Activated CD4-positive, alpha-beta T cell treated with anti-CD3 and anti-CD28 coated beads for 36 hours (primary cell): ENCODE results near the gene INF2. TPM values are rescaled to one million over a fixed set of nuclear protein-coding genes. Genes with fewer than 3 reads are reported as not detected.

Source experiments
- ATAC-seq: fragments of 200-7000 bp; cut with Tn5 transposase; one replicate; pipeline ENCODE4 v1.10.0; 2021; ENCODE audit warnings: mild to moderate bottlenecking, moderate library complexity
- CTCF ChIA-PET: fragments of 350-600 bp; sonication (Branson Sonifier 250); formaldehyde crosslinking; loops from one replicate; lab custom pipeline; 2021; ENCODE audit warnings: antibody characterized with exemption; lab: Charles Lee
- POLR2A ChIA-PET: fragments of 350-600 bp; sonication (Branson Sonifier 250); formaldehyde crosslinking; loops from one replicate; lab custom pipeline; 2021; ENCODE audit warnings: antibody characterized with exemption, inconsistent platforms; lab: Charles Lee
- DNase-seq: peaks from one replicate; pipeline ENCODE4 v3.0.0-alpha.2; 2020
- H3K27ac Mint-ChIP-seq: one replicate; pipeline ENCODE4 v1.8.0; 2021; ENCODE audit warnings: mixed read lengths
- H3K27me3 Mint-ChIP-seq: one replicate; pipeline ENCODE4 v1.8.0; 2021; ENCODE audit warnings: mixed read lengths
- H3K36me3 Mint-ChIP-seq: one replicate; pipeline ENCODE4 v1.8.0; 2021; ENCODE audit warnings: low read depth, mixed read lengths
- H3K4me1 Mint-ChIP-seq: one replicate; pipeline ENCODE4 v1.8.0; 2021; ENCODE audit warnings: mixed read lengths
- H3K4me3 Mint-ChIP-seq: one replicate; pipeline ENCODE4 v1.8.0; 2021; ENCODE audit warnings: mild to moderate bottlenecking, moderate library complexity, mixed read lengths
- H3K9me3 Mint-ChIP-seq: one replicate; pipeline ENCODE4 v1.8.0; 2021; ENCODE audit warnings: low read depth, mixed read lengths
- intact Hi-C, 2 experiments: fragments of 100-400 bp; cut with DNase I in 1 of 2; cut with micrococcal nuclease in 1 of 2; formaldehyde crosslinking; loops; one replicate each; pipeline versions ENCODE4 v1.14.2 to v1.15.1; 2022 to 2024; cut with DNase I, micrococcal nuclease
- total RNA-seq, 2 experiments: library from RNA; stranded (reverse); gene quantifications; one replicate each; pipeline ENCODE4 v1.2.3, GENCODE V29; 2021

INF2 gene
- total RNA-seq, 2 experiments from 2014 or later = 60.8 to 66.0 TPM

DNA sequence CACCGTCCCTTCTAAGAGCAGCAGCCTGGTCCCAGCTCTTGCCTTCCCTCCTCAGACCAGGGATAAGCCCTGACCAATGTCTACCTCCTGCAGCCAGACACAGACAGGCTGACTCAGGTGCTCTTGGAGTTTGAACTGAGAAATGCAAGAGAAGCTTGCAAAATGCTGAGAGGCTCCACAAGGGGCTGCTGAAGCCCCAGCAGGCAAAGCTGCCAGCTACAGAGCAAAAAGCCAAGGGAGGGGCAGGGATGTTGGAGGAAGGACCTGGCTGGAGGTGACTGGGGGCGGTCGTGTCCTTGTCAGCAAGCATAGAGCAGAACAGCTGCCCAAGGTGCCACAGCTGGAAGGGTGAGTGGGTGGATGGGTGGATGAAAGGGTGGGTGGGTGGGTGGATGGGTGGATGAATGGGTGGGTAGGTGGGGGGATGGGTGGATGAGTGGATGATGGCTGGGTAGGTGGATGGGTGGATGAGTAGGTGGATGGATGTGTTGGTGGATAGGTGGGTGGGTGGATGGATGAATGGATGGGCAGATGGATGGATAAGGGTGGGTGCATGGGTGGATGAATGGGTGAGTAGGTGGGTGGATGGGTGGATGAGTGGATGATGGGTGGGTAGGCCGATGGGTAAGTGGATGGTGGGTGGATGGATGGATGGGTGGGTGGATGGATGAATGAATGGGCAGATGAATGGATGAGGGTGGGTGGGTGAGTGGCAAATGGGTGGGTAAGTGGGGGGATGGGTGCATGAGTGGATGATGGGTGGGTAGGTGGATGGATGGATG is 4.0 kb upstream of the INF2 start:
- Mint-ChIP-seq H3K36me3 (no peaks in the 10 kb centered on the region), H3K4me3 (no peak overlapping the region), H3K4me1 (peaks cover 18% of the 10 kb centered on the region), H3K9me3 (no peaks in the 10 kb centered on the region), H3K27me3 (no peaks in the 10 kb centered on the region), H3K27ac (no peak overlapping the region)
- ChIA-PET CTCF (no interaction called here), POLR2A (no interaction called here)
- DNase-seq (peak; percentile 41), ATAC-seq (peak; percentile 14)
- intact Hi-C loops = no loop called here

- Mint-ChIP-seq H3K27me3 (no peaks in the 10 kb centered on the region), H3K9me3 (no peaks in the 10 kb centered on the region), H3K4me3 (no peak overlapping the region), H3K27ac (no peak overlapping the region), H3K4me1 (peaks cover 22% of the 10 kb centered on the region), H3K36me3 (peaks cover 2% of the 10 kb centered on the region)
- ChIA-PET POLR2A (no interaction called here), CTCF (no interaction called here)
- intact Hi-C loops = no loop called here
- ATAC-seq (no peak), DNase-seq (no peak)
These were observed 3.3 kb upstream of the INF2 start for GRCh38 chr14:104685998-104686610.

- ATAC-seq (no peak), DNase-seq (peak; percentile 33)
- Mint-ChIP-seq H3K27me3 (no peaks in the 10 kb centered on the region), H3K9me3 (no peaks in the 10 kb centered on the region), H3K4me1 (peaks cover 26% of the 10 kb centered on the region), H3K36me3 (peaks cover 2% of the 10 kb centered on the region), H3K4me3 (no peak overlapping the region), H3K27ac (peak overlapping the region; percentile 62)
- CTCF ChIA-PET = no interaction called here
- intact Hi-C loops = no loop called here
- POLR2A ChIA-PET = interaction anchor here (1.8 kb wide), 1 partner anchor 9 kb away, joined by 8 read pairs; no protein-coding TSS in a partner anchor
These were observed 2.5 kb upstream of the INF2 start for GRCh38 chr14:104686624-104687517.

GRCh38 chr14:104687601-104688504 is 1.6 kb upstream of the INF2 start:
- Mint-ChIP-seq H3K36me3 (peaks cover 2% of the 10 kb centered on the region), H3K27me3 (no peaks in the 10 kb centered on the region), H3K9me3 (no peaks in the 10 kb centered on the region), H3K27ac (peak overlapping the region; percentile 62), H3K4me3 (peak overlapping the region; percentile 8), H3K4me1 (peaks cover 30% of the 10 kb centered on the region)
- ChIA-PET CTCF (no interaction called here), POLR2A (interaction anchor here (1.8 kb wide), 1 partner anchor 10 kb away, joined by 8 read pairs; no protein-coding TSS in a partner anchor)
- intact Hi-C loops = no loop called here
- DNase-seq (no peak), ATAC-seq (no peak)

GRCh38 chr14:104688505-104689108 is 811 bp upstream of the INF2 start:
- ATAC-seq (no peak), DNase-seq (peak; percentile 41)
- H3K27me3 Mint-ChIP-seq = no peaks in the 10 kb centered on the region
- no peak overlapping the region for H3K27ac Mint-ChIP-seq
- ChIA-PET CTCF (interaction anchor here (0.7 kb wide), 1 partner anchor 11 kb away, joined by 3 read pairs; no protein-coding TSS in a partner anchor), POLR2A (interaction anchor here (1.8 kb wide), 1 partner anchor 11 kb away, joined by 8 read pairs; no protein-coding TSS in a partner anchor)
- H3K4me1 Mint-ChIP-seq = peaks cover 32% of the 10 kb centered on the region
- no peaks in the 10 kb centered on the region for H3K9me3 Mint-ChIP-seq
- peaks cover 2% of the 10 kb centered on the region for H3K36me3 Mint-ChIP-seq
- intact Hi-C loops = loop anchor here in 1 of 2 experiments (1.0 kb wide), 6 partner anchors 11 to 333 kb away; partner anchors contain the start of genes ADSS1 and CDCA4
- peak overlapping the region; percentile 51 for H3K4me3 Mint-ChIP-seq

DNA sequence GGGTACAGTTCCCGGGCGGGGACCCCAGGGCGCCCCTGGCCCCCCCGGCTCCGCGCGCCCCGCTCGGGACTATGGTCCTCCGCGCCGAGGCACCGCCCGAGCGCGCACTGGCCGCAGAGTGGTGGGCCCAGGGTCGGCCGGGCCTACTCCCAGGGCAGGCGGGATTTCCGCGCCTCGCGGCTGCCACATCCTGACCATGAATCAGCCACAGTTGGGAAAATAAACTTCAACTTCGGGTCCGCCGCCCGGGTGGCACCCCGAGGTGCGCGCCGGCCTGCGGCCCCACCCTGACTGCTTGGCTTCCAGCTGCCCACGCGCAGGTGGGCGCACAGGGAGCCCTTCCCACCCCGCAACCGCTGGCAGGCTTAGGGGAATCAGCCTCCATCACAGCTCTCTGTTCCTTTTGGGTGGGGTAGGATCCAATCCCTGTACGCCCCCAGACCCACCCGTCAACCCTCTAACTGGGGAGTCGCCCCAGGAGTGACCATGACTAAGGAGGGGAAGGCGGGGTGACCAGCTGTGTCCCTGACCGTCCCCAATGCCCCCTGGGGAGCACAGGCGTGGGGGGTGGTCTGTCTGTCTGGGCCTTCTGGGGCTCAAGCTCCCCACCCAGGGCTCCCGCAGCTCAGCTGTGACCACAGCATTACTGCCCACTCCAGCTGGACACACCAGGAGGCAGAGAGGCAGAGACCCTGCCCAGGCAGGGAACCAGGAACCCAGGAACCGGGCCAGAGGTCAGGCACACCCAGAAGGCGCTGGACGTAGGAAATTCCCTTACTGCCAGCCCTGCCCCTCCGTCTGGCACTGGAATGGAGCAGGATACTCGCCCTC is 678 bp downstream of the INF2 start:
- DNase-seq (peak; percentile 46), ATAC-seq (peak; percentile 20)
- peaks cover 2% of the 10 kb centered on the region for H3K36me3 Mint-ChIP-seq
- no peaks in the 10 kb centered on the region for H3K27me3 Mint-ChIP-seq
- intact Hi-C loops = loop anchor here in 1 of 2 experiments (1.0 kb wide), 6 partner anchors 13 to 331 kb away; partner anchors contain the start of genes ADSS1 and CDCA4
- no peaks in the 10 kb centered on the region for H3K9me3 Mint-ChIP-seq
- H3K4me3 Mint-ChIP-seq = peak overlapping the region; percentile 72
- ChIA-PET CTCF (interaction anchor here (1.0 to 1.4 kb wide), 2 partner anchors 19 to 63 kb away, joined by 3 to 6 read pairs; partner anchors contain the start of gene SIVA1), POLR2A (interaction anchor here (0.9 kb wide), 1 partner anchor 12 kb away, joined by 3 read pairs; no protein-coding TSS in a partner anchor)
- peaks cover 40% of the 10 kb centered on the region for H3K4me1 Mint-ChIP-seq
- H3K27ac Mint-ChIP-seq = peak overlapping the region; percentile 60

DNA sequence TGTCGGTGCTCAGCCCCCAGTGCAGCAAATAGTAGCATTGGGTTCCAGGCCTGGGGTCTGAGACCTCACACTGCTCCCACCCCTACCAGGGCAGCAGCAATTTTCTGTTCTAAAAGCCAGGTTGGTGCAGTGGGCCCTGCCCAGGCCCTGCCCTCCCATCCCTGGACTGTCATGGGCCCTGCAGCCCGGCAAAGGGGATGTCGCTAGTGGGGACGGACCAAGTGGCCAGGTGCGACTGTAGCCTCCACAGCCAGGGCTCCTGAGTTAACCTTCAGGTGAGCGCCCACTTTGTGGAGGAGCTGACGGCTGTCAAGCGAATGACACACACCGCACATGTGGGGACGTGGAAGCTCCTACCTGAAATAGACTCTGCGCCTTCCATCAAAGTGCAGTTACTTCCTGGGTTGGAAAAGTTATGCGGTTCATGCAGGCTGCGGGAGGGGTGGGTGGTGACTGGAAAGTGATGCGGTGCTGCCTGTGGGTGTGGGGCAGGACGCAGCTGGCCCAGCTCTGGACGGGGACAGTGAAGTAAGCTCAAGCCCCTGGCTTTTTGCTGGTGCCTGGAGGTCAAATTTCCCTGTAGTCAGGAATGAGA is 1.5 kb downstream of the INF2 start:
- no peak for ATAC-seq
- ChIA-PET POLR2A (interaction anchor here (0.9 kb wide), 1 partner anchor 13 kb away, joined by 3 read pairs; no protein-coding TSS in a partner anchor), CTCF (interaction anchor here (0.6 to 1.4 kb wide), 4 partner anchors 16 to 62 kb away, joined by 3 to 6 read pairs (median 4); partner anchors contain the start of gene SIVA1)
- H3K27me3 Mint-ChIP-seq = no peaks in the 10 kb centered on the region
- no peaks in the 10 kb centered on the region for H3K9me3 Mint-ChIP-seq
- H3K27ac Mint-ChIP-seq = peak overlapping the region; percentile 60
- H3K4me3 Mint-ChIP-seq = peak overlapping the region; percentile 72
- intact Hi-C loops = no loop called here
- peaks cover 46% of the 10 kb centered on the region for H3K4me1 Mint-ChIP-seq
- DNase-seq = peak; percentile 33
- H3K36me3 Mint-ChIP-seq = peaks cover 4% of the 10 kb centered on the region

- H3K36me3 Mint-ChIP-seq = peaks cover 6% of the 10 kb centered on the region
- no peaks in the 10 kb centered on the region for H3K27me3 Mint-ChIP-seq
- no peaks in the 10 kb centered on the region for H3K9me3 Mint-ChIP-seq
- CTCF ChIA-PET = interaction anchor here (0.6 to 1.4 kb wide), 4 partner anchors 15 to 110 kb away, joined by 3 to 6 read pairs (median 4); no protein-coding TSS in a partner anchor
- POLR2A ChIA-PET = interaction anchor here (0.9 kb wide), 1 partner anchor 14 kb away, joined by 3 read pairs; no protein-coding TSS in a partner anchor
- intact Hi-C loops = no loop called here
- peak overlapping the region; percentile 60 for H3K27ac Mint-ChIP-seq
- ATAC-seq (no peak), DNase-seq (no peak)
- peak overlapping the region; percentile 72 for H3K4me3 Mint-ChIP-seq
- peaks cover 47% of the 10 kb centered on the region for H3K4me1 Mint-ChIP-seq
These were observed 2.3 kb downstream of the INF2 start for GRCh38 chr14:104691546-104692260.
